ENCODE data around the gene APOL4. TPM values are rescaled to one million over a fixed set of nuclear protein-coding genes. Genes with fewer than 3 reads are reported as not detected.
"Not testable (repeated sequence)": the region's sequence is repeated elsewhere in the genome, so short reads cannot be mapped to it uniquely, and the experiment has no call there.

The APOL4 gene, protein sequence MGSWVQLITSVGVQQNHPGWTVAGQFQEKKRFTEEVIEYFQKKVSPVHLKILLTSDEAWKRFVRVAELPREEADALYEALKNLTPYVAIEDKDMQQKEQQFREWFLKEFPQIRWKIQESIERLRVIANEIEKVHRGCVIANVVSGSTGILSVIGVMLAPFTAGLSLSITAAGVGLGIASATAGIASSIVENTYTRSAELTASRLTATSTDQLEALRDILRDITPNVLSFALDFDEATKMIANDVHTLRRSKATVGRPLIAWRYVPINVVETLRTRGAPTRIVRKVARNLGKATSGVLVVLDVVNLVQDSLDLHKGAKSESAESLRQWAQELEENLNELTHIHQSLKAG
- not detected for total RNA-seq
- not detected for polyA plus RNA-seq
- total RNA-seq: 0 to 0.17 (median 0) reads per million in 6 experiments

DNA sequence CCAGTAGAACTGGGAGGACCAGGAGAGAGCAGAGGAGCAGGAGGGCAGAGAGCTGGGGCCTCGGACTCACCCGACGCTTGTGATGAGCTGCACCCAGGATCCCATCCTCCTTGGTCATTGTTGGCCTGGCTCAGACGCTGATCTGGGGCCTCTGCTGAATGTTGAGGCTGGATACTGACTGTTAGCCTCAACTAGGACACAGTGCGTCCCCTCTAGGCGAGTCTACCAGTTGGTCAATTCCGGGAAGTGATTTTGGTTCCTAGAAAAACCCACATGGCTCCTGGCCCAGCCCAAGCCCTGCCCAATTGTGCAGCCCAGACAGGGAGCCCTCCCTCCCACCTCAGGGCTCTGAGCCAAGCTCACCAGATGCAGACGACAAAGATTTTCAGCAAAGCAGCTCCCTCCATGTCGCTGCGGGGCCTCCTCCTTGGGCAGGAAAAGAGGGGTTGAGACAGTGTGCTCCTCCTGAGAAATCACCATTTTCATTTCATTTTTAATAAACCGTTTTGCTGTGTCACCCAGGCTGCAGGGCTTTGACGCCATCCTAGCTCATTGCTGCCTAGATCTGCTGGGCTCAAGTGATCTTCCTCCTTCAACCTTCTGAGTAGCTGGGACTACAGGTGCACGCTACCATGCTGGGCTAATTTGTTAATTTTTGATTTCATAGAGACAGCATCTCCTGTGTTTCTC is at the start of gene APOL4:
Gene APOL4, minus strand, starts transcription at position 180 of the 690 bp plus-strand sequence. Its CDS starts 75 bp downstream, at position 105.
- Mint-ChIP-seq H3K27me3 (peaks cover 5 to 15% (median 9%) of the 10 kb centered on the region in 5 donors), H3K9me3 (no peaks in the 10 kb centered on the region), H3K27ac (peak within 1 kb of the TSS in 2 of 10 donors; percentile 19 to 28), H3K4me1 (peaks cover 11 to 37% (median 17%) of the 10 kb centered on the region in 4 donors), H3K36me3 (no peaks in the 10 kb centered on the region), H3K4me3 (no peak within 1 kb of the TSS)
- no peak for ATAC-seq
- POLR2A ChIA-PET: interaction anchor here (0.6 kb wide), 1 partner anchor 112 kb away, joined by 6 read pairs; no protein-coding TSS in a partner anchor
- DNase-seq: no peak

DNA sequence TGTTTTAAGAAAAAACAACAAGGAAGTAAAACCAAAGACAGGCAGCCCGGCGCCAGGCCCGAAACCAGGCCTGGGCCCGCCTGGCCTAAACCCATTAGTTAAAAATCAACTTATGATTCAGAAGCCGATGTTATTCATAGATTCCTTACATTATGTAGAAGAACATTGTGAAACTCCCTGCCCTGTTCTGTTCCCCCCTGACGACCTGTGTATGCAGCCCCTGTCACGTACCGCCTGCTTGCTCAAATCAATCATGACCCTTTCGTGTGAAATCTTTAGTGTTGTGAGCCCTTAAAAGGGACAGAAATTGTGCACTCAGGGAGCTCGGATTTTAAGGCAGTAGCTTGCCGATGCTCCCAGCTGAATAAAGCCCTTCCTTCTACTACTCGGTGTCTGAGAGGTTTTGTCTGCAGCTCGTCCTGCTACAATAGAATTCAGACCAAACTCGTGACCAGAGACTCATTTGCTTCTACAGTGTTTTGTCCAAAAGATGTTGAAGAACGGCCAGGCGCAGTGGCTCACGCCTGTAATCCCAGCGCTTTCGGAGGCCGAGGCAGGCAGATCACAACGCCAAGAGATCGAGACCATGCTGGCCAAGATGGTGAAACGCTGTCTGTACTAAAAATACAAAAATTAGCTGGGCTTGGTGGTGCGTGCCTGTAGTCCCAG is 48.8 kb upstream of the APOL4 start:
- ATAC-seq, H3K36me3 Mint-ChIP-seq, H3K27me3 Mint-ChIP-seq, DNase-seq, H3K9me3 Mint-ChIP-seq: not testable (repeated sequence)
- H3K4me1 Mint-ChIP-seq: peaks cover 17 to 32% (median 28%) of the 10 kb centered on the region in 4 donors
- H3K4me3 Mint-ChIP-seq: peak overlapping the region in 1 of 10 donors; percentile 37
- H3K27ac Mint-ChIP-seq: peak overlapping the region in 3 of 10 donors; percentile 26 to 77 (median 58)
- POLR2A ChIA-PET: interaction anchor here (0.7 to 1.0 kb wide), 2 partner anchors 48 to 253 kb away, joined by 3 to 4 read pairs; no protein-coding TSS in a partner anchor

DNA sequence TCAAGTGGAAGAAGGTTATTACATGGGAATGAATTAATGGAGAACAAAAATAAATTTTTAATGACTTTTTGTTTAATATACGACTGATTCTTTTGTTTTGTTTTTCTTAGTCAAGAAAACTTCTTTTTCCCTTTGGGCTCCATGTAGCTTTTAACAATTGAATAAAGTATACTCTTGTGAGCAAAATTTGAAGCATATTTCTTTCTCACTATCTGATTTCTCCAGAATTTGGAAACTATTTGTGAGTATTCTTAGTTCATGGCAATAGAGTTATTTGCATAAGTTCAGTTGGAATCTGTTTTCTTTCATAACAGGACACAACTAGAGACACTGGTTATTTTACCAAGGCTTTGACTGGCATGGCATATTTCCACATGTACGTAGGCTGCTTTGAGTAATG is 47.6 kb upstream of the APOL4 start:
- H3K27ac Mint-ChIP-seq: no peak overlapping the region
- peaks cover 0 to 5% (median 0%) of the 10 kb centered on the region in 9 donors for H3K9me3 Mint-ChIP-seq
- H3K4me1 Mint-ChIP-seq: peaks cover 14 to 19% (median 18%) of the 10 kb centered on the region in 4 donors
- peaks cover 0 to 4% (median 2%) of the 10 kb centered on the region in 3 donors for H3K36me3 Mint-ChIP-seq
- POLR2A ChIA-PET: no interaction called here
- no peak for ATAC-seq
- H3K4me3 Mint-ChIP-seq: no peak overlapping the region
- DNase-seq: no peak
- no peaks in the 10 kb centered on the region for H3K27me3 Mint-ChIP-seq

DNA sequence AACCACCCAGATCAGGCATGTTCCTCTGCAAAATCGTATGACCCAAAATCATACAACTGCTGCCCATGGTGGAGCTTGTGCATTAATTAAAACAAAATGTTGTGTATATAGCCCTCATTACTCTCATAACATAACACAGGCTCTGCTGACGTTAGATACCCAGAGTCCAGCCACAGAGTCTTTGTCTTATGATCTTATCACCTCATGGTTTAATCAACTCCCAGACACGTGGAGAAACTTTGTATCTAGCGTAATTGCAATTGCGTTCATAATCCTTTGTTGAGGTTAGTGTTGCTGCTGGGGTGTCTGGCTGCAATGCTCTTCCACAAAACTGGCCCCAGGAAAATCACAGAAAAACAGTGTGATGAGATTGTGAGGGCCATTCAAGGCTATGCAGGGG is 46.3 kb upstream of the APOL4 start:
- Mint-ChIP-seq H3K27ac (no peak overlapping the region), H3K4me1 (peaks cover 5 to 7% (median 6%) of the 10 kb centered on the region in 4 donors), H3K4me3 (no peak overlapping the region), H3K9me3 (peaks cover 0 to 5% (median 0%) of the 10 kb centered on the region in 9 donors), H3K36me3 (peaks cover 0 to 2% (median 0%) of the 10 kb centered on the region in 3 donors), H3K27me3 (no peaks in the 10 kb centered on the region)
- no peak for ATAC-seq
- POLR2A ChIA-PET: no interaction called here
- DNase-seq: no peak

DNA sequence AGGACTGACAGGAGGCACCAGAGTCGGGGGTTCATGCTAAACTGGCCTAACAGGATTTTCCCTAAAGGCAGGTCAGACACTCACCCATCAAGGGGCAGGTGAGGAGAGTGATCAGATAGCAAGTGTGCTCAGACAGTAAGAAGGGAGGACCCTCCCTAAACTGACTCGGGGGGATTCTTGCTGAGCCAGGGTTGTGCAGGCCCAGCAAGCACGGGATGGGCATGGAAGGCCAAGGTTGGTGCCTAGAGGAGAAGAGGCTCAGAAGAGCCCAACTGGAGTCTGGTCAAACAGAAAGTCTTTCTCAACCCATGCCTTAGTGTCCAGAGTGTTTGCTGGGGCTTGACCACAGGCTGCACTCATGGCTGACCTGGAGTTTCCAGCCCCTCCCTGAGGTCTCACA is 45.1 kb upstream of the APOL4 start:
- Mint-ChIP-seq H3K9me3 (peaks cover 0 to 11% (median 4%) of the 10 kb centered on the region in 9 donors), H3K27me3 (no peaks in the 10 kb centered on the region), H3K36me3 (peaks cover 0 to 4% (median 2%) of the 10 kb centered on the region in 3 donors), H3K27ac (no peak overlapping the region), H3K4me1 (no peaks in the 10 kb centered on the region), H3K4me3 (no peak overlapping the region)
- ATAC-seq (no peak), DNase-seq (no peak)
- POLR2A ChIA-PET: no interaction called here

DNA sequence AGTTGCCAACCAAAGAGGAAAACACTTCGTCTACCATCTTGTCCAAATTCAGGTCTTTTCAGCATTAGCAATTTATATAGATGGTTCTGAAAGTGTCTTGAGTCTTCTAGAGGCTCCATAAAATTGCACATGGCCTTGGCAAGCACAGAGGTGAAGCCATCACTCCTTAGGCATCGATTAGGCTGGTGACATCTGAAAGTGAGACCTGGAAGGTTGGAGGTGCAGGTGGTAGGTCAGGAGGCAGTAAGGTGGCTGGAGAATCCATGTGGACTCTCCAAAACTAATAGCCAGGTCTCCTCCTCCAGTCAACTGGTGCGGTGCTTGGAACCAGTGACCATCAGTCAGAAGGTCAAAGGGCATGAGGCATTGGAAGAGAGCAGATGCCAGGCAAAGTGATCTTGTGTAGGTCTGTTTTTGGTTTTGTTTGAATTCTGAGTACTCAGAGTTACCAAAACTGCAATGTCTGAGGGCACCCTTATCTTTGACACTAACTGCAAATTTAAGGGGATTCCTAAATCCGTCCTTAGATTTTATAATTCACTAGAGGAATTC is 44.3 kb upstream of the APOL4 start:
- Mint-ChIP-seq H3K4me1 (no peaks in the 10 kb centered on the region), H3K9me3 (peaks cover 0 to 11% (median 4%) of the 10 kb centered on the region in 9 donors), H3K27me3 (no peaks in the 10 kb centered on the region), H3K36me3 (peaks cover 0 to 4% (median 2%) of the 10 kb centered on the region in 3 donors), H3K4me3 (no peak overlapping the region), H3K27ac (no peak overlapping the region)
- ATAC-seq (no peak), DNase-seq (no peak)
- POLR2A ChIA-PET: no interaction called here

DNA sequence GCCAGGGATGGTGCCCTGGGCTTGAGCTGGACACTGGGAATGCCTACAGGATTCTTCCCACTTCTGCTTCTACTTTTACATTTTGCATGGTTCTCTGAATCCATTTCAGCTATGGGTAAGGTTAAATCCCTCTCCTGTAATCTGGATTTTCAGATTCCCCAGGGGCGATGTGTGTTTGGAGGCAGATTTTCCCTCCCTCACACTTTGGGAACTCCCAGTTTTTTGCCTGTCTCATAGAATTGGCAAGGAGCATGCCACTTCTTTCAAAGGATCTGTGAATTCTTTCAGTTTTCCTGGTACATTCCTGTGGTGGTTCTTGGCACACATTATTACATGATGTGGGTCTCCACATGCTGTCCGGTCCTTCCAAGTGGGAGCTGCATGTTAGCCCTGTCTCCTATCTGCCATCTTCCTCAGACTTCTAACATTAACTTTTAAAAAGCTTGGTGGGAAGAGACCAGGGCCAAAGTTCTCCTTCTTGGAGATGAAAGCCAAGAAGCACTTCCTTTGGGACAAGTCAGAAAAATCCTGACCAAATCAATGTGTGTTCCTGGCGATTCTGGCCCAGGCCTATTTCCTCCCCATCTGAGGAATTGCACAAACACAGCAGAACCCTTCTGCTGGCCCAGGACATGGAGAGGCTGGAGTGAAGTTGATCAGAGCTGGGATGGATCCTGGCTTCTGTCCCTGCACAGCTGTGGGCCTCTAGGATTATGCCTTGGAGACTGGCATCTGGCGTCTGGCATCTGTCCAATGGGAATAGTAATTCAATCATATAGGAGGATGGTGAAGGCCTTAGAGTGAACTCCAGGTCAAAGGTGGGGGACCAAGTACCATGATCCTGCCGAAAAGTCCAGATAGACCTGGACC is 43.1 kb upstream of the APOL4 start:
- Mint-ChIP-seq H3K36me3 (peaks cover 0 to 4% (median 2%) of the 10 kb centered on the region in 3 donors), H3K4me1 (peaks cover 2 to 6% (median 5%) of the 10 kb centered on the region in 4 donors), H3K27me3 (no peaks in the 10 kb centered on the region), H3K4me3 (no peak overlapping the region), H3K9me3 (peaks cover 0 to 11% (median 4%) of the 10 kb centered on the region in 9 donors), H3K27ac (no peak overlapping the region)
- no peak for DNase-seq
- POLR2A ChIA-PET: interaction anchor here (1.0 to 1.8 kb wide), 2 partner anchors 8 to 31 kb away, joined by 3 to 7 read pairs; partner anchors contain the start of gene APOL1
- no peak for ATAC-seq

DNA sequence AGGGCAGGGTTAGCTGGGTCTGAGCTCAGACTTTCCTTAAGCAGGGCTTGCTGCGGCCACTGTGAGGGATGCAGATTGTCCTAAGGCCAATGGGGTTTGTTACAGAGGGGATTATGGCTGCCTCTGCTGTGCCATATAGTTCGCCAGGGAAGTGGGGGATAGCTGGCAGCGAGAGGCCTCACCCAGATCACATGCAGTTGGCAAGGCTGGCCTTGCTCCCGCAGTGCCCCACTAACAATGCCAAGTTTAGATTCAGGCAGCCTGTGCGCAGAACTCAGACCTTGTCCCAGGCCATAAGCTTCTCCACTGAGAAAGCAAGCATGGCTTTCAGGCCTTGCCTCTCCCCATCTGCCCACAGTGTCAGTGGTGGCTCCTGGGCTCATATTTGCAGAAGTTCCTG is 42.4 kb upstream of the APOL4 start:
- H3K36me3 Mint-ChIP-seq: peaks cover 0 to 4% (median 4%) of the 10 kb centered on the region in 3 donors
- no peaks in the 10 kb centered on the region for H3K27me3 Mint-ChIP-seq
- H3K4me1 Mint-ChIP-seq: peaks cover 9 to 14% (median 12%) of the 10 kb centered on the region in 4 donors
- H3K27ac Mint-ChIP-seq: peak overlapping the region in 1 of 10 donors; percentile 18
- peaks cover 0 to 11% (median 4%) of the 10 kb centered on the region in 9 donors for H3K9me3 Mint-ChIP-seq
- DNase-seq (no peak), ATAC-seq (no peak)
- H3K4me3 Mint-ChIP-seq: no peak overlapping the region
- POLR2A ChIA-PET: interaction anchor here (1.0 to 1.8 kb wide), 2 partner anchors 9 to 32 kb away, joined by 3 to 7 read pairs; partner anchors contain the start of gene APOL1

DNA sequence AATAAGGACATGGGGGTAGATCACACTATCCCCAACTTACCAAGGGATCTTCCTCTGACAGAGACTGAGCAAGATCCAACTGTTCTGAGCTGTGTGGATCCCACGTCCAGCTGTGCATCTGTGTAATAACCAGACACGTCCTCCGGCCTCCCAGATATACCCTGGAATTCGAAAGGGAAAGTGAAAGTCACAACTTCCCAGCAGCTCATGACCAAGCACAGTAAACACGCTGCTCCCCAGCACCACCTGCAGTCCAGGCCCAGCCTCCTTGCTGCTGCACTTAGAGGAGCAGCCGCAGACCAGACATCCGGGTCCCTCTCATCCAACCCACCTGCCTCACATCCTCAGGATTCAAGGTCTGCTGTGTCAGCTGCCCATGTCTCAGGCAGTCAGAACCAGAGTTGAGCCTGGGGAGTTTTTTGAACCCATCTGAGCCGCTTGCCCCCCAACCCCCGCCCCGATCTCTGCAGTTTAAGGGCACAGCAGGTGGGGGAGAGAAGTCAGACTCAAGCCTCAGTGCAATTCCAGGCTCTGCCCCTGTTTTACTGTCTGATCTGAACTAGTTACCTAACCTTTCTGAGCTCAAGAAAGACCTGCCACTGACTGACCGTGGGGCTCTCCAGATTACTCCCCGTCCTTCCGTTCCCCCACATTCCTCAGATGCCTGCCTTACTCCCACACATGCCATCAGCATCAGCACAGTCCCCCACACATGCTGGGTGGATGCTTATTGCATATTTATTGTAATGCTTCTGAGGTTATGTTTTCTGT is 38.0 kb upstream of the APOL4 start, which contains the start of gene APOL2:
Gene APOL2, minus strand, starts transcription at position 127 of the 771 bp plus-strand sequence. CDS start 6,365 bp downstream, outside the sequence.
- POLR2A ChIA-PET: interaction anchor here (0.6 to 1.8 kb wide), 9 partner anchors 13 to 592 kb away, joined by 3 to 10 read pairs (median 4); partner anchors contain the start of genes APOL1, APOL3, APOL6 and TXN2
- ATAC-seq (peak; percentile 97 to 100), DNase-seq (peak; percentile 70 to 88 (median 81))
- Mint-ChIP-seq H3K4me1 (peaks cover 34 to 56% (median 54%) of the 10 kb centered on the region in 4 donors), H3K36me3 (peaks cover 16 to 33% (median 26%) of the 10 kb centered on the region in 3 donors), H3K27me3 (no peaks in the 10 kb centered on the region), H3K9me3 (peaks cover 0 to 9% (median 4%) of the 10 kb centered on the region in 9 donors), H3K4me3 (peak within 1 kb of the TSS; percentile 91 to 100 (median 98)), H3K27ac (peak within 1 kb of the TSS; percentile 92 to 100 (median 98))

DNA sequence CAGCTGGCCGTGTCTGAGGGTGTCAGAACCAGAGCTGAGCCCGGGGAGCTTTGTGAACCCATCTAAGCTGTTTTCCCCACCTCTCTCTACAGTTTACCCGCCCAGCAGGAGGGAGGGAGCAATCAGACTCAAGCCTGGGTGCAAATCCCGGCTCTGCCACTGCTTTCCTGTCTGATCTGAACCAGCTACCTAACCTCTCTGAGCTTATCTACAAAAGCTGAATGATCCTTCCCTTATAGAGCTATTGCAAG is 37.5 kb upstream of the APOL4 start:
- POLR2A ChIA-PET: interaction anchor here (0.6 to 1.8 kb wide), 7 partner anchors 13 to 591 kb away, joined by 3 to 10 read pairs (median 4); partner anchors contain the start of genes APOL1, APOL3, APOL6 and TXN2
- Mint-ChIP-seq H3K9me3 (peaks cover 0 to 9% (median 4%) of the 10 kb centered on the region in 9 donors), H3K36me3 (peaks cover 16 to 38% (median 26%) of the 10 kb centered on the region in 3 donors), H3K27ac (peak overlapping the region; percentile 92 to 100 (median 98)), H3K4me3 (peak overlapping the region; percentile 91 to 100 (median 98)), H3K27me3 (no peaks in the 10 kb centered on the region), H3K4me1 (peaks cover 38 to 61% (median 59%) of the 10 kb centered on the region in 4 donors)
- peak; percentile 39 to 57 for ATAC-seq
- DNase-seq: peak in 1 of 10 donors; percentile 15

Measured in naive thymus-derived CD8-positive, alpha-beta T cell (primary cell).